Measurements from ENCODE around the gene GNL2.

DNA sequence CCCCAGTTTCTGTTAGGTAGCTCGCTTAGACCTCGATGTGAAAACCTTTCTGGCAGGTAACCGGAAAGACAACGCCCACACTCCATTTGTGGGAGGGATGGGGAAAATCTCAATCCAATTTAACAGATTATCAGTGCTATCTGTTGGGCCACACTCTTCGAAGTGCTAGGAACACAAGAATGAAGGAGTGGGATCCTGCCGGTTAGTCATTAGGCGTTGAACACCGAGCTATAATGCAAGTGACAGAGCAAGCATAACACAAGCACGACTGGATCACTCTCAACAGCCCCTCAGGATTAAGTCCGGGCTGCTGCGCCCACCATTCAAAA, 42.2 kb downstream of the GNL2 start:
- no peak for TF ChIP-seq EZH2 (IDR thresholded peaks at IDR 0.05; ENCODE audit: insufficient read depth, poor library complexity, severe bottlenecking)
- TF ChIP-seq EZH2phosphoT487 (IDR thresholded peaks at IDR 0.05; ENCODE audit: insufficient read depth, low read depth): no peak

Measured in GM23248 (cell line).